ENCODE results near the gene NMNAT2.

GRCh38 chr1:183308719-183309118 lies 109.5 kb downstream of the NMNAT2 start:
- TF ChIP-seq CTCF (IDR thresholded peaks at IDR 0.05) (no peak), MAX (CRISPR knock-in tag; IDR thresholded peaks at IDR 0.05) (no peak), ATF3 (CRISPR knock-in tag; conservative IDR thresholded peaks at IDR 0.05) (no peak), ZNF423 (CRISPR knock-in tag; IDR thresholded peaks at IDR 0.05) (no peak), PREB (CRISPR knock-in tag; IDR thresholded peaks at IDR 0.05; ENCODE audit: borderline replicate concordance) (no peak), SP1 (CRISPR knock-in tag; conservative IDR thresholded peaks at IDR 0.05) (no peak)
